HuH-7.5 (cell line): ENCODE measurements around the gene RAP1GAP2.
"Not testable (repeated sequence)": the region's sequence is repeated elsewhere in the genome, so short reads cannot be mapped to it uniquely, and the experiment has no call there.

Experiments
- DNase-seq: peaks from one replicate; pipeline ENCODE4 v3.0.0; 2011; ENCODE audit warnings: low spot score

The RAP1GAP2 gene

GRCh38 chr17:2883544-2884213 lies 87.4 kb downstream of the RAP1GAP2 start:
- DNase-seq = no peak

- DNase-seq = no peak
Measured at GRCh38 chr17:2885733-2886132, 89.5 kb downstream of the RAP1GAP2 start.

- DNase-seq = no peak
Measured at GRCh38 chr17:2888326-2888725, 92.1 kb downstream of the RAP1GAP2 start.

- DNase-seq = no peak
Measured at GRCh38 chr17:2889256-2889655, 93.0 kb downstream of the RAP1GAP2 start.

- not testable (repeated sequence) for DNase-seq
Measured at GRCh38 chr17:2890778-2891177, 94.5 kb downstream of the RAP1GAP2 start.

GRCh38 chr17:2892305-2892971 lies 96.2 kb downstream of the RAP1GAP2 start:
- no peak for DNase-seq

GRCh38 chr17:2893422-2893914 lies 97.2 kb downstream of the RAP1GAP2 start:
- DNase-seq = no peak

- DNase-seq = no peak
Measured at GRCh38 chr17:2894782-2895181, 98.5 kb downstream of the RAP1GAP2 start.

GRCh38 chr17:2897605-2898004 lies 101.4 kb downstream of the RAP1GAP2 start:
- DNase-seq = no peak

GRCh38 chr17:2898255-2898926 lies 102.2 kb downstream of the RAP1GAP2 start:
- DNase-seq = no peak

GRCh38 chr17:2899906-2900305 lies 103.7 kb downstream of the RAP1GAP2 start:
- DNase-seq = no peak

GRCh38 chr17:2900842-2901241 lies 104.6 kb downstream of the RAP1GAP2 start:
- DNase-seq = no peak

- no peak for DNase-seq
Measured at GRCh38 chr17:2901582-2901981, 105.3 kb downstream of the RAP1GAP2 start.

GRCh38 chr17:2902546-2902945 lies 106.3 kb downstream of the RAP1GAP2 start:
- DNase-seq = no peak

GRCh38 chr17:2903193-2903974 lies 107.1 kb downstream of the RAP1GAP2 start:
- DNase-seq = no peak

GRCh38 chr17:2904135-2904534 lies 107.9 kb downstream of the RAP1GAP2 start:
- no peak for DNase-seq

- DNase-seq = no peak
Measured at GRCh38 chr17:2905269-2905668, 109.0 kb downstream of the RAP1GAP2 start.

- DNase-seq = no peak
Measured at GRCh38 chr17:2905696-2906501, 109.7 kb downstream of the RAP1GAP2 start.

- no peak for DNase-seq
Measured at GRCh38 chr17:2906901-2907300, 110.7 kb downstream of the RAP1GAP2 start.

GRCh38 chr17:2909175-2909845 lies 113.1 kb downstream of the RAP1GAP2 start:
- no peak for DNase-seq

GRCh38 chr17:2909846-2910234 lies 113.6 kb downstream of the RAP1GAP2 start:
- no peak for DNase-seq
